B cell (primary cell): ENCODE data around the gene COQ4.

Experiments used
- CTCF ChIP-seq: fragments of 200-600 bp; IDR thresholded peaks from one replicate; pipeline ENCODE4 v1.8.0; 2022; ENCODE audit warnings: antibody characterized with exemption, mild to moderate bottlenecking
- EZH2 ChIP-seq: IDR thresholded peaks from 2 replicates; pipeline ENCODE4 v1.6.1; 2012; ENCODE audit warnings: borderline replicate concordance, low read depth, mild to moderate bottlenecking, moderate library complexity, low read length; ENCODE audit not compliant: insufficient read depth, poor library complexity, severe bottlenecking

- no peak for TF ChIP-seq EZH2
- TF ChIP-seq CTCF = no peak
These were observed 47.7 kb downstream of the COQ4 start for GRCh38 chr9:128370367-128370751.
